Gastroesophageal sphincter (tissue), 3 donors: ENCODE data around the gene TRAM2.

Experiments used
- CTCF ChIP-seq, 4 experiments: fragments of 200-600 bp in 2 of 4; fragments of 450-650 bp in 2 of 4; sonication (generic) in 1 of 4; IDR thresholded peaks; one replicate each; pipeline ENCODE4 v1.5.1; 2017 to 2019; ENCODE audit warnings: antibody characterized with exemption in 4 of 4, mild to moderate bottlenecking in 2 of 4, moderate library complexity in 2 of 4
- POLR2A ChIP-seq, 2 donors: fragments of 450-650 bp; IDR thresholded peaks; one replicate each; pipeline ENCODE4 v1.6.1; 2017; ENCODE audit warnings: antibody characterized with exemption in 2 of 2, mild to moderate bottlenecking in 2 of 2, moderate library complexity in 1 of 2

- TF ChIP-seq CTCF (IDR thresholded peaks at IDR 0.05) (no peak), POLR2A (IDR thresholded peaks at IDR 0.05) (no peak)
Measured at GRCh38 chr6:52562911-52563310, 13.9 kb downstream of the TRAM2 start.
